Mesothelial cell of epicardium (in vitro differentiated cells): Measurements from ENCODE around the gene P2RY14. TPM values are rescaled to one million over a fixed set of nuclear protein-coding genes. Genes with fewer than 3 reads are reported as not detected.

Source experiments
- DNase-seq, 2 experiments: peaks; one replicate each; pipeline ENCODE4 v3.0.0; 2021; ENCODE audit warnings: low spot score in 2 of 2; ENCODE audit not compliant: unreplicated experiment in 2 of 2
- H3K27ac Mint-ChIP-seq: 2 replicates; pipeline ENCODE4 v1.8.0; 2021; ENCODE audit warnings: mixed read lengths
- H3K27me3 Mint-ChIP-seq: 2 replicates; pipeline ENCODE4 v1.8.0; 2021; ENCODE audit warnings: low read depth, mixed read lengths
- H3K36me3 Mint-ChIP-seq: 2 replicates; pipeline ENCODE4 v1.8.0; 2021; ENCODE audit warnings: mixed read lengths
- H3K4me1 Mint-ChIP-seq: 2 replicates; pipeline ENCODE4 v1.8.0; 2021; ENCODE audit warnings: mixed read lengths
- H3K4me3 Mint-ChIP-seq: 2 replicates; pipeline ENCODE4 v1.8.0; 2021; ENCODE audit warnings: mild to moderate bottlenecking, moderate library complexity, mixed read lengths
- H3K9me3 Mint-ChIP-seq: 2 replicates; pipeline ENCODE4 v1.8.0; 2021; ENCODE audit warnings: mixed read lengths
- CTCF ChIP-seq: fragments of 200-600 bp; sonication (generic); IDR thresholded peaks from one replicate; pipeline ENCODE4 v1.5.0; 2021; ENCODE audit warnings: antibody characterized with exemption; ENCODE audit not compliant: unreplicated experiment
- total RNA-seq: library from RNA; stranded (reverse); gene quantifications from 3 replicates; pipeline ENCODE4 v1.2.1, GENCODE V29; 2021

The P2RY14 gene
- total RNA-seq, 1 donor from 2014 or later, result not detected

GRCh38 chr3:151196434-151196833, 81.9 kb downstream of the P2RY14 start:
- Mint-ChIP-seq H3K27ac (no peak overlapping the region), H3K4me1 (peaks cover 1% of the 10 kb centered on the region), H3K4me3 (no peak overlapping the region), H3K9me3 (no peaks in the 10 kb centered on the region), H3K36me3 (peaks cover 9% of the 10 kb centered on the region), H3K27me3 (no peaks in the 10 kb centered on the region)
- DNase-seq, result no peak
- no peak for TF ChIP-seq CTCF

DNA sequence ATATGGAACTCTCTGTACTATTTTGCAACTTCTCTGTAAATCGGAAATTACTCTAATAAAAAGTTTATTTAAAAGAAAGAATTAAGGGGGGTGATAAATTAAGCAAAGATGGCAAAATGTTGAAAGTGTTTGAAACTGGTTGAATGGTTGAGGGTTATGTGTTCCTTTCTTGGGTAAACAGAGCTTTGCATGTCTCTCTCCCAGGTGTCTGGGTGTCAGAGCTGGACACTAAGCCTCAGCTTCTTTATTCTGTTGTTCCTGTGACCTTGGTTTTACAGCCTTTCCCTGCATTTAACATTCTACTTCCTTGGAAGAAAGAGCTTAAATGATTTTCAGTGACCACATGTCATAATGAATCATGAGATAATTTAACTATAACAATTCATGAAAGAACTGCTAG, 82.5 kb downstream of the P2RY14 start:
- peaks cover 1% of the 10 kb centered on the region for H3K4me1 Mint-ChIP-seq
- no peak overlapping the region for H3K27ac Mint-ChIP-seq
- no peaks in the 10 kb centered on the region for H3K27me3 Mint-ChIP-seq
- no peaks in the 10 kb centered on the region for H3K9me3 Mint-ChIP-seq
- H3K4me3 Mint-ChIP-seq, result no peak overlapping the region
- H3K36me3 Mint-ChIP-seq, result peaks cover 15% of the 10 kb centered on the region
- DNase-seq, result no peak
- no peak for TF ChIP-seq CTCF

GRCh38 chr3:151192545-151192944, 85.8 kb downstream of the P2RY14 start:
- Mint-ChIP-seq H3K4me3 (no peak overlapping the region), H3K27ac (no peak overlapping the region), H3K36me3 (peaks cover 20% of the 10 kb centered on the region), H3K9me3 (no peaks in the 10 kb centered on the region), H3K27me3 (no peaks in the 10 kb centered on the region), H3K4me1 (peaks cover 7% of the 10 kb centered on the region)
- TF ChIP-seq CTCF, result no peak
- DNase-seq, result no peak

GRCh38 chr3:151191095-151191494, 87.2 kb downstream of the P2RY14 start:
- Mint-ChIP-seq H3K36me3 (peaks cover 20% of the 10 kb centered on the region), H3K9me3 (no peaks in the 10 kb centered on the region), H3K4me1 (peaks cover 7% of the 10 kb centered on the region), H3K27me3 (no peaks in the 10 kb centered on the region), H3K27ac (no peak overlapping the region), H3K4me3 (no peak overlapping the region)
- no peak for TF ChIP-seq CTCF
- no peak for DNase-seq

DNA sequence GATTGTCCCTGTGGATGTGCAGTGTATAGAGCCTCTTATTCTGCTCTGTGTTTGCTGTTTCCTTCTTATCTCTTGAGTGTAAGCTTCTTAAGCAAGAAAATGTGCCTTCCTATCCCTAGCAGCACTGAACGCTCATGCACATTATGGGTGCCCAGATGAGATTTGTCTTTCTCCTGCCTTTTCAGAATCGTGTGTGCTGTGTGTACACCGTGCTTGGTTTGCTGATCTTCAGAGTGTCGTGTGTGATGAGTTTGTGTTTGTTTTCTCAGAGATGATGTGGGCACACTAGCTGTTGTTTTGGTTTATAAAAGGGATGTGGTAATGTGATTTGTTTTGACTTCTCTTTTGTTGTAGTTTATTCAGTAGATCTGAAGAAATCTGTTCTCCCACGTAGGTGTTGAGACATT, 95.1 kb downstream of the P2RY14 start:
- no peak overlapping the region for H3K4me3 Mint-ChIP-seq
- H3K9me3 Mint-ChIP-seq, result no peaks in the 10 kb centered on the region
- no peak for TF ChIP-seq CTCF
- H3K4me1 Mint-ChIP-seq, result peaks cover 7% of the 10 kb centered on the region
- no peaks in the 10 kb centered on the region for H3K36me3 Mint-ChIP-seq
- no peak for DNase-seq
- H3K27me3 Mint-ChIP-seq, result no peaks in the 10 kb centered on the region
- H3K27ac Mint-ChIP-seq, result no peak overlapping the region
